HG03354 (cell line): Measurements from ENCODE around the gene SCMH1.
"Not testable (repeated sequence)": the region's sequence is repeated elsewhere in the genome, so short reads cannot be mapped to it uniquely, and the experiment has no call there.

Experiments used
- ATAC-seq: cut with Tn5 transposase; IDR thresholded peaks from one replicate; pipeline ENCODE4 v1.9.1; 2021; ENCODE audit warnings: mild to moderate bottlenecking; ENCODE audit not compliant: unreplicated experiment, poor library complexity, severe bottlenecking

Gene SCMH1

DNA sequence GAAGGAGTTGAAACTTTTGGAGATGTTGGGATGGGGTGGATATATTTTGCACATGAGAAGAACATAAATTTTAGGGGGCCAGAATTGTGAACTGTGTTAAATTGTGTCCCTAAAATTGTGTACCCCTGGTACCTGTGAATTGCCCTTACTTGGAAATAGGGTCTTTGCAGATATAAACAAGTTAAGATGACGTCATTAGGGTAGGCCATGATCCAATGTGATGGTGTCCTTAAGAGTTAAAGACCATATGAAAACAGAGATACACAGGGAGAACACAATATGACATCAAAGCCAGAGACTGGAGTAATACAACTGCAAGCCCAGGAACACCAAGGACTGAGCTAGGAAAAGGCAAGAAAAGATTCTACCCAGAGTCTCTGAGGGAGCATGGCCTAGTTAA lies 24.0 kb downstream of the SCMH1 start:
- no peak for ATAC-seq

DNA sequence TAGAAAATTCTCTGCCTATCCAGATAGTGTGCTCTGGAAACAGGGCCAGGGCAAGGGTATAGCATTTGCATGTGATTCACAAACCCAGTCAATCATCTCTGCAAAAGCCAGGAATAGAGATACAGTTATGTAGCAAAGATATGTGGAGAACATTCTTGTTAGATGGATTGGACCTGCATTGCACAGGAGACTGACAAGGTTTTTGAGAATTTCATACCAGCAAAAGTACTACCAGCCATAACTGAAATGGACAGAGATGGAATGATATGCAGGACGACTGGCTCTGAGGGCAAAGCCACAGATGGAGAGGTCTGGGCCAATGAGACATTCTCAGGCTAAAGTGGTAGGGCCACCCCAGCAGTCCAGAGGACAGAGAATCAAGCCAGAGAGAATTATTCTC lies 24.7 kb downstream of the SCMH1 start:
- no peak for ATAC-seq

DNA sequence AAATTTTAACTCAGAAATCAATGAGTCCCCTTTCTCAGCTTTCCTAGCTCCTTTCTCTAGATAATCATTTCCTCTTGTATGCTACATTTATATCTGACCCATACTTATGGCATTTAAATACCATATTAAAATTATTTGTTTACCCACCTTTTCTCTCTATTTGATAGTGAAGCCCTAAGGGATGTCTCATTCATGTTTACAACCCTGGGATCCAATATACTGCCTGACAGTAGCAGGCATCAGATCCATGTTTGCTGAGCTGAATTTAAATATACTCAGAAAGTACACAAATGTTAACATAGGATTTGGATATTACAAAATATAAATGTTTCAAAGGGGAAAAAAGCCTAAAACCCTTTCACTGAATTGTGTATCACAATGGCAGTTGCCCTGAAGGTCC lies 26.5 kb downstream of the SCMH1 start:
- ATAC-seq, result no peak

DNA sequence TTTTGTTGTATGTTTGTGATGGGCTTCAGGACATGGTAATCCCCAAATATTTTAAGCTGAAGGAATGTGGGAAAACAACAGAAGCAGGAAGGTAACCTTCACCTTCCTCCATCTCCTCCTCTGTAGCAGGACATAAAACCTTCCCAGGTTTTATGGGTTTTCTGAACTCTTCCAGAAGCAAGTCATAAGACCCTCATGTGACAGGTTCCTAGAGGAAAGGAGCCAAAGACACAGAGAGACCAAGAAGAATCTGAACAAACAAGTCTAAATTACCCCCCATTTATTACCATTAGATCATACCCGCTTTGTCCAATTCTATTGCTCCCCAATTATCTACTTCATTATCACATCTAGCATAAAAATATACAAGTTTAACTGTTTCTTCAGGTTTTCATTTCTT lies 28.8 kb downstream of the SCMH1 start:
- no peak for ATAC-seq

DNA sequence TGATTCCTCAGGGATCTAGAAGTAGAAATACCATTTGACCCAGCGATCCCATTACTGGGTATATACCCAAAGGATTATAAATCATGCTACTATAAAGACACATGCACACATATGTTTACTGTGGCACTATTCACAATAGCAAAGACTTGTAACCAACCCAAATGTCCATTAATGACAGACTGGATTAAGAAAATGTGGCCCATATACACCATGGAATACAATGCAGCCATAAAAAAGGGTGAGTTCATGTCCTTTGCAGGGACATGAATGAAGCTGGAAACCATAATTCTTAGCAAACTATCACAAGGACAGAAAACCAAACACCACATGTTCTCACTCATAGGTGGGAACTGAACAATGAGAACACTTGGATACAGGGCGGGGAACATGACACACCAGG lies 30.5 kb downstream of the SCMH1 start:
- ATAC-seq, result not testable (repeated sequence)

DNA sequence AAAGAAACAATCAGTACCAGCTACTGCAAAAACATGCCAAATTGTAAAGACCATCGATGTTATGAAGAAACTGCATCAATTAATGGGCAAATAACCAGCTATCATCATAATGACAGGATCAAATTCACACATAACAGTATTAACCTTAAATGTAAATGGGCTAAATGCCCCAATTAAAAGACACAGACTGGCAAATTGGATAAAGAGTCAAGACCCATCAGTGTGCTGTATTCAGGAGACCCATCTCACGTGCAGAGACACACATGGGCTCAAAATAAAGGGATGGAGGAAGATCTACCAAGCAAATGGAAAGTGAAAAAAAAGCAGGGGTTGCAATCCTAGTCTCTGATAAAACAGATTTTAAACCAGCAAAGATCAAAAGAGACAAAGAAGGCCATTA lies 35.1 kb downstream of the SCMH1 start:
- not testable (repeated sequence) for ATAC-seq

DNA sequence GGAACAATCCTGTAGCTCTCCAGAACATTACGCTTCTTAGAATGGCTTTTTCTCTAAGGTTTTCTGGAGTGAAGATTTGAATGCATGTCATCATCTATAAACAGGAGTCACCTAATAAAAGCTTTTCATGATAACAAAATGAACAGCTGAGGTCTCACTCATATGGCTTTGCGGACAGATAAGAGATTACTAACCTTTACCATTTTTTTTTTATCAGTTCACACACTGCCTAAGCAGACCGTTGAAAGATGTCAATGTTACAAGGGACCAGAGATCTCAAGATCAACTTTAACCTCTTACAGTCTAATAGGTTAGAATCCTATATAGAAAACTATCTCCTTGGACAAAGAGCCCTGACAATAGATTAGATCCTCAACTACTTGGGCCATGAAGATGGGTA lies 41.4 kb downstream of the SCMH1 start:
- ATAC-seq, result no peak

DNA sequence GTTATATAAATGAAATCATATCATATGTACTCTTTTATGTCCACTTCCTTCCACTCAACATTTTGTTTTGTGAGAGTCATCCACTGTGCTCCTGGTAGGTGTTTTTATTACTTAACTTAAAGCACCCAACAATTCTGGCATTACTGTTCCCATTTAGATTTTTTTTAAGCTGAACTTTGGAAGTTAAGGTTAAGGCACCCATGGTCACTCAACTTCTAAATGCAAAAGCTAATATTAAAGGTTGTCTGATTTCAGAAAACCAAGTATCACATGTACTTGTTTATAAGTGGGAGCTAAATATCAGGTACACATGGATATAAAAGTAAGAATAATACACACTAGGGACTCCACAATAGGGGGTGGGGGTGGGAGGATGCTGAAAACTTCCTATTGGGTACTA lies 42.7 kb downstream of the SCMH1 start:
- no peak for ATAC-seq

DNA sequence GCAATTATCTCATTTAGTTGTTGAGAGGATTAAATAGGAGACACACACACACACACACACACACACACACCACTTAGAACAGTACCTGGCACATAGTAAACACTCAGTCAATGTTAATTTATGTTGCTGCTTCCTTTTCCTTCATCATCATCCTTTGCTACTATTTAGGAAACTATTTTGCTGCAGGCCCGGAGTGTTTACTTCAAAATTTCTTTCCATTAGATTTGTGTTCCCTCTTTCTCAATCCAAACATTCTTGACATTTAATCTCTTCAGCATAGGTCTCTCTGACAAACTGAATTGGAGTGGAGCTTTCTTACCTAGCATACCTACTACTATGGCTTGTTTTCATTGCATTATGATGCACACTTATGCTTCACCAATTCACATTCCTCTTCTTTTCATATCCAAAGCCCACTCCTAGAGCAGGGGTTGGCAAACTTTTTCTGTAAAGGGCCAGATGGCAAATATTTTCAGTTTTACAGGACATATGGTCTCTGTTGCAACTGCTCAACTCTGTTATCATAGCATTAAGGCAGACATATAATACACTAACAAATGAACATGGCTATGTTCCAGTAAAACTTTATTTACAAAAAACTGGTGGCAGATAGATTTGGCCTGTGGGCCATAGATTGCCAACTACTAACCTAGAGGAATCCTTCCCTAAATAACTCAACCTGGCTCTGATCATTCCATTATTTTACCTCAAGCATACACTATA lies 49.5 kb downstream of the SCMH1 start:
- no peak for ATAC-seq

DNA sequence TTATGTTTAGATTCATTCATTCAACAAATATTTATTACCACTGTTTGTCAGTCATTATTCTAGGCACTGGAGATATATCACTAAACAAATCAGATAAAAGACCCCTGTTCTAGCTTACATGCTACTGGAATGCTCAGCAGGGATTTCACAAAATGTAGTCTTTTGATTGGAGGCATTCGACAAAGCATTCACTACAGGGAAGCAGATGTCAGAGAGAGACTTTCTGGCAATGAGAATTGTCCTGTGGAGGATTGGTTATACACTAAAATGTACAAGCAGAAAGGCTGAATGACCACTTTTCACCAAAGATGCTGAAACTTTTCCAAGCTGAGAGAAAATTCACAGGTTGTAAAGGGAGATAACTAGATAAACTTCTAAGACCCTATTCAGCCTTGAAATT lies 57.7 kb downstream of the SCMH1 start:
- no peak for ATAC-seq

DNA sequence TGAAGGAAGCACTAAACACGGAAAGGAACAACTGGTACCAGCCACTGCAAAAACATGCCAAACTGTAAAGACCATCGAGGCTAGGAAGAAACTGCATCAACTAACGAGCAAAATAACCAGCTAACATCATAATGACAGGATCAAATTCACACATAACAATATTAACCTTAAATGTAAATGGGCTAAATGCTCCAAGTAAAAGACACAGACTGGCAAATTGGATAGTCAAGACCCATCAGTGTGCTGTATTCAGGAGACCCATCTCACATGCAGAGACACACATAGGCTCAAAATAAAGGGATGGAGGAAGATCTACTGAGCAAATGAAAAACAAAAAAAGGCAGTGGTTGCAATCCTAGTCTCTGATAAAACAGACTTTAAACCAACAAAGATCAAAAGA lies 63.9 kb downstream of the SCMH1 start:
- not testable (repeated sequence) for ATAC-seq

DNA sequence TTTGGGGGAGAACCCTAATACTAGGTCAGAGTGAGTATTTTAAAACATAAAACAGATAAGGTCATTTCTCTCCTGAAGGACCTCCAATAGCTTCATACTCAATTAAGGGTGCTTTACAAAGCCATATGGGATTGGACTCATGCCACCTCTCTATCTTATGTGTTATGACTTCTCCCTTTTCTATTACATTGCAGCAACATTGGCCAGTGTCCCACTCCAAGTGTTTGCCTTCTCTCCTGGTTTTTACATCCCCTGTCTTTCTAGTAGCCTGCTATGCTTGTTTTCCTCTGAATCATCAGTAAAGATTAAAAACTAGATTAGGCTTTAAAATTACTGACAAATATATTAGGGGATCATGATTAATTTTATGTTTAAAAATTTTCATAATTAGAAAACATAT lies 66.6 kb downstream of the SCMH1 start:
- ATAC-seq, result no peak

DNA sequence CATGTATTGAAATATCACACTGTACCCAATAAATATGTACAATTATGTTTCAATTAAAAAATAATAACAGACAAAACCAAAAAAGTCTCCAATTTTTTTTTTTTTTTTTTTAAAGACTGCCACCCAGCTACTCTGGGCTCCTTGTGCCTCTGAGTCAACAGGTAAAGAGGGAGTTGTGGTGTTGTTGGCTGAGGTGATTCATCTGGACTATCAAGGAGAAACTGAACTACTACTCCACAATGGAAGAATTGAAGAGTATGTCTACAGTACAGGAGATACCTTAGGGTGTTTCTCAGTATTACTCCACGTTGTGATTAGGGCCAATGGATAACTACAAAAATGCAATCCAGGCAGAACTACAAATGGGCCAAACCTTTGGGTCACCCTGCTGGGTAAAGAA lies 67.9 kb downstream of the SCMH1 start:
- ATAC-seq, result no peak

DNA sequence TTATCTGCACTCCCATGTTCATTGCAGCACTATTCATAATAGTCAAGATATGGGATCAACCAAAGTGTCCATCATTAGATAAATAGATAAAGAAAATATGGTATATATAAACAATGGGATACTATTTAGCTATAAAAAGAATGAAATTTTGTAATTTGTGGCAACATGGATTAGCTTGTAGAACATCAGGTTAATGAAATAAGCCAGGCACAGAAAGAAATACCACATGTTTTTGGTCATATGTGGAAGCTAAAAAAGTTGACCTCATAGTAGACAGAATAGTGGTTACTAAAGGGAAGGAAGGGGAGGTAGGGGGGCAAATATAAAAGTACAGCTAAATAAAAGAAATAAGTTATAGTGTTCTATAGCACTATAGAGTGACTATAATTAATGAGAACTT lies 68.5 kb downstream of the SCMH1 start:
- ATAC-seq, result no peak

DNA sequence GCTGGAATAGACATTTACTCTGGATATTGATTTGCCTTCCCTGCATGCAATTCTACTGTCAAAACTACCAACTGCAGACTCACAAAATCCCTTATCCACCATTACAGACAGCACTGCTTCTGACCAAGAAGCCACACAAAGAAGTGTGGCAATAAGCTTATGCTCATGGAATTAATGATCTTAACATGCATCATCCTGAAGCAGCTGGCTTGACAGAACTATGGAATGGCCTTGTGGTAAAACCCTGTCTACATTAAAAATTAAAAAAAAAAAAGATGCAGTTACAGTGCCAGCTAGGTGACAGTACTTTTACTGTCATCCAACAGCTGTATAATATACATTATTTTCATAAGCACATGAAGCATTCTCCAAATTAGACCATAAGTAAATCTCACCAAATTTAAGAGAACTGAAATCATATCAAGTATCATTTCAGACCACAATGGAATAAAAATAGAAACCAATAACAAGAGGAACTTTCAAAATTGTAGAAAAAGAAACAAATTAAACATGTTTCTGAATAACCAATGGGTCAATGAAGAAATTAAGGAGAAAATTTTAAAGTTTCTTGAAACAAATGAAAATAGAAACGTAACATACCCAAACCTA lies 70.7 kb downstream of the SCMH1 start:
- no peak for ATAC-seq

DNA sequence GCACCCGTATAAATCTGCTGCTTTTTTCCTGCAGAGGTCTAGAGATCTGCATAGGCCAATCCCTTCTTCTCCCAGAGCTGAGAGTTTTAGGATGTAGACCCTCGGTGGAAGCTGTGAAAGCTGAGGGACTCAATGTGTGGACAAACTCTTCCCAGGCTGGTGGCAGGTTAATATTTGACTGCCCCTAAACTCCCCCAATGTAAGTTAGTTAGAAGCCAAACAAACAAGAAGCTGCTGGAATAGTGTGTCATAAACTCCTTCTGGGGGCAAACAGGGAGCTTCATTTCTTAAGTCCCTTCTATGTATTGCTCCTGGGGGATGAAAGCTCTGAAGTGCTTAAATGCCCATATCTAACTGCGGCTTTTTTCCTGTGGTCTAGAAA lies 72.3 kb downstream of the SCMH1 start:
- no peak for ATAC-seq

DNA sequence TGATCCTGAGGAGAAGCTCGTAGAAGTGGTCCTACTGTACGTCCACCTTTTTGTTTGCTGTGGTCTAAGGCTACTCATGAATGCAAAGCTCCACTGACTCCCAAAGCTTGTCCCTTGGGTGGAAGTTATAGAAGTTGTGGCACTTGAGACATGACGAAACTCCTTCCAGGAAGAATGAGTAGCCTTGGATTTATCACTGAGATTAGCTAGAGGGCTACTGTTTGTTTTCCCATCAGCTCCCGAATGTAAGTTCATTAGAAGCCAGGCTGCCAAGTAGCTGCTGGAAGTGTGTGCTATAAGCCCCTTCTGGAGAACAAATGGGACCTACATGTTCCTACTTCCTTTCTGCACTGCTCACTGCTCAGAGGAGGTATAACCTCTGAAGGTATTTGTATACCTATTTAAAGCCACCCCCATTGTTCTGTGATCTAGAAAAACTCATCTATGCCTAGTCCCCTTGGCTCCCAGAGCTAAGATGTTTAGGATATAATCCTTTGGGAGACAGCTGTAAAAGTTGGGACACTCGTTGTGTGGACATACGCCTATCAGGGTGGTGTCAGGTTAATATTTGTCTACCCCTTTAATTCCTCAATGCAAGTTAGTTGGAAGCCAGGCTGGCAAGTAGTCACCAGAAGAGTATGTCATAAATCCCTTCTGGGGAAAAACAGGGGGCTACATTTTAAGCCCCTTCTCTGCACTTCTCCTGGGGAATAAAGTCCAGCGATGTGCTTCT lies 72.9 kb downstream of the SCMH1 start:
- ATAC-seq, result no peak

DNA sequence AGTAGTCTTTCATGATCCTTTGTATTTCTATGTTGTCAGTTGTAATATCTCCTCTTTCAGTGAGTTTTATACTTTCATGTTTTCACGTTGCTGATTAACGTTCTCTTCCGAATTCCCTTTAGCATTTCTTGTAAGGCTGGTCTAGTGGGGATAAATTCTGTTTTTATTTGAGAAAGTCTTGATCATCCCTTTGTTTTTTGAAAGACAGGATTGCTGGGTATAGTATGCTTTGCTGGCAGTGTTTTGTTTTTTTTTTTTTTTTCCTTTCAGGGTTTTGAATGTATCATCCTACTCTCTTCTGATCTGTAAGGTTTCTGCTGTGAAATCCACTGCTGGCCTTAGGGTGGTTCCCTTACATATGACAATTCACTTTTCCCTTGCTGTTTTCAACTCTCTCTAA lies 74.4 kb downstream of the SCMH1 start:
- ATAC-seq, result no peak

DNA sequence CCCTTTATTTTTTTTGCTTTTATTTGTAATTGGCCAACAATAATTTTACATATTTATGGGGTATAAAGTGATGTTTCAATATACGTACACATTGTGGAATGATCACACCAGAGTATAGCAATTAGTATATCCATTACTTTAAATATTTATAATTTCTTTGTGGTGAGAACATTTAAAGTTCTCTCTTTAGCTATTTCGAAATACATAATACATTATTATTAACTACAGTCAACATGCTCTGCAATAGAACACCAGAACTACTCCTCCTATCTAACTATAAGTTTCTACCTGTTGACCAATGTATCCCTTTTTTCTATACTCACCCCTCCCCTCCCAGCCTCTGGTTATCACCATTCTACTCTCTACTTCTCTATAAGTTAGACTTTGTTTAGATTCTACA lies 77.4 kb downstream of the SCMH1 start:
- ATAC-seq, result no peak

DNA sequence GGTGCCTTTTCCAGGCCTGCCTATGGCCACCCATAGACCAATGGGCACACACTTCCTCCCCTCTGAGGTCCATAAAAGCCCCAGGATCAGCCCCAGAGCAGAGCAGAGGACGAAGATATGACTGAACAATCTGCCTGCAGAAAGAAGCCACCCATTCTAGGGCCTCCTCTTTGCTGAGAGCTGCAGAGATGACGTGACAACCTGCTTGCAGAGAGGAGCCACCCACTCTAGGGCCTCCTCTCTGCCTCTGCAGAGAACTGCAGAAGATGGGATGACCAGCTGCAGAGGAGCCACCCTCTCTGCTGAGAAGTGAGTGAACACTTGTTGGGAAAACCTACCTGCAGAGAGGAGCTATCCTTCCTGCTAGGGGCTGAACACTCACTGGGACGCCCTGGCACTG lies 79.7 kb downstream of the SCMH1 start:
- no peak for ATAC-seq

DNA sequence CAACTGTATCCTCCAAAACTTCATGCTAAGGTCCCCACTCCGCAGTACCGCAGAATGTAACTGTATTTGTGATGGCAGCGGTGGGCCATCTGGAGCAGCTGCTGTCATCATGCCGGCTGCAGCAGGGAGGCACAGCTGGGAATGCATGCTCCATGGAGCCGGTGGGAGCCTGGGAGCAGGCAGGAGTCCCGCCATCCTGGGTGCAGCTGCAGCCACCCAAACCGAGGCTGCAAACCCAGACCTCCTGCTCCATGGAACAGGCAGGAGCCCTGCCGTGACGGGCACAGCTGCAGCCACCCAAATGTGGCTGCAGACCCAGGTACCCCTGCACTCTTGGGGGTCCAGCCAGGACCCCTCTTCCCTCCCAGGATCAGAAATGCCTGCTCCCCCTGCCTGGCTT lies 80.3 kb downstream of the SCMH1 start:
- ATAC-seq, result no peak
